ENCODE data around the gene ANKS1B. TPM values are rescaled to one million over a fixed set of nuclear protein-coding genes. Genes with fewer than 3 reads are reported as not detected.

The ANKS1B gene
- total and polyA plus RNA-seq, 2 of the 4 experiments (the other 2 are of a cell fraction): 0.17 to 0.18 TPM

- Histone ChIP-seq H3K27me3 (ENCODE audit: control insufficient read depth, insufficient read depth, low read length) (no peaks in the 10 kb centered on the region), H2AK5ac (ENCODE audit: low read depth, low read length) (no peak overlapping the region), H3K27ac (ENCODE audit: insufficient read depth, low read length) (no peak overlapping the region), H3K9me3 (ENCODE audit: control insufficient read depth, insufficient read depth, low read length) (peaks cover 7% of the 10 kb centered on the region), H3K4ac (ENCODE audit: low read depth, low read length) (no peak overlapping the region), H3K14ac (replicated peaks; ENCODE audit: low read depth, low read length) (no peak overlapping the region), H3K36me3 (ENCODE audit: control insufficient read depth, insufficient read depth, low read length) (no peaks in the 10 kb centered on the region), H2BK5ac (ENCODE audit: low read depth, low read length, poor library complexity, severe bottlenecking) (no peak overlapping the region), H4K91ac (ENCODE audit: insufficient read depth, low read depth, low read length) (no peak overlapping the region), H3K23ac (ENCODE audit: low read depth, low read length) (no peak overlapping the region), H3K56ac (ENCODE audit: extremely low read depth, insufficient read depth, low read length) (no peak overlapping the region), H4K8ac (ENCODE audit: low read depth in 2 of 2, low read length in 2 of 2) (no peak overlapping the region), H3K4me1 (ENCODE audit: control insufficient read depth, insufficient read depth, low read length) (no peaks in the 10 kb centered on the region), H2BK120ac (ENCODE audit: low read depth, low read length) (no peak overlapping the region), H2BK15ac (ENCODE audit: low read depth, low read length) (no peak overlapping the region), H3K4me2 (ENCODE audit: low read depth, low read length) (no peak overlapping the region), H3K79me1 (ENCODE audit: low read depth in 1 of 2, low read length in 2 of 2) (no peaks in the 10 kb centered on the region), H2AFZ (replicated peaks; ENCODE audit: low read length, poor library complexity) (no peak overlapping the region), H4K20me1 (ENCODE audit: insufficient read depth, low read length) (no peaks in the 10 kb centered on the region), H3K9ac (ENCODE audit: low read depth, low read length) (no peak overlapping the region), H3K18ac (ENCODE audit: low read depth, low read length) (no peak overlapping the region), H2BK20ac (ENCODE audit: low read depth, low read length) (no peak overlapping the region), H3K9me1 (ENCODE audit: insufficient read depth, low read length) (no peaks in the 10 kb centered on the region), H3K4me3 (ENCODE audit: insufficient read depth, low read depth, low read length) (no peak overlapping the region), H2AK9ac (replicated peaks; ENCODE audit: low read depth, low read length, poor library complexity) (no peak overlapping the region), H4K5ac (ENCODE audit: low read depth, low read length) (no peak overlapping the region)
- ChIA-PET CTCF (no interaction called here), POLR2A (ENCODE audit: unreplicated experiment) (no interaction called here)
- no CpG with 5 or more reads among the region's 3 CpGs for WGBS, 2 experiments (ENCODE audit: extremely low coverage in 2 of 2, insufficient read length in 1 of 2)
- in situ Hi-C loops (cut with MboI; ENCODE audit: low sequenced_read_pairs): no loop called here
- BruUV-seq (replicated peaks): no TSS peak
- no peak for TF ChIP-seq POLR2A (IDR thresholded peaks at IDR 0.05; ENCODE audit: low read depth, low read length)
- TF ChIP-seq BHLHE40 (IDR thresholded peaks at IDR 0.05; ENCODE audit: low read depth, low read length): no peak
- no peak for TF ChIP-seq SMC3 (IDR thresholded peaks at IDR 0.05; ENCODE audit: low read depth, low read length)
- no peak for TF ChIP-seq ELK1 (IDR thresholded peaks at IDR 0.05; ENCODE audit: borderline replicate concordance, low read depth, low read length)
- TF ChIP-seq FOS (IDR thresholded peaks at IDR 0.05; ENCODE audit: low read depth, low read length): no peak
- no peak for TF ChIP-seq RCOR1 (IDR thresholded peaks at IDR 0.05; ENCODE audit: insufficient replicate concordance, low read length)
- TF ChIP-seq RAD21 (IDR thresholded peaks at IDR 0.05; ENCODE audit: low read length): no peak
- no peak for TF ChIP-seq CHD1 (IDR thresholded peaks at IDR 0.05; ENCODE audit: low read depth, low read length)
- no peak for TF ChIP-seq MXI1 (IDR thresholded peaks at IDR 0.05; ENCODE audit: borderline replicate concordance, low read depth, low read length)
- no peak for TF ChIP-seq RFX5 (IDR thresholded peaks at IDR 0.05; ENCODE audit: low read depth, low read length)
- TF ChIP-seq MAFK (IDR thresholded peaks at IDR 0.05; ENCODE audit: low read depth, low read length): no peak
- no peak for TF ChIP-seq USF2 (IDR thresholded peaks at IDR 0.05; ENCODE audit: low read depth, low read length)
- no peak for TF ChIP-seq CEBPB (IDR thresholded peaks at IDR 0.05; ENCODE audit: low read depth, low read length)
- TF ChIP-seq NFE2L2 (IDR thresholded peaks at IDR 0.05; ENCODE audit: low read depth, low read length): no peak
- TF ChIP-seq CTCF (conservative IDR thresholded peaks at IDR 0.05; ENCODE audit: low read depth, low read length): no peak
- intact Hi-C loops (cut with micrococcal nuclease): no loop called here
- DNase-seq (no peak), ATAC-seq (ENCODE audit: low read depth) (no peak)
- dilution Hi-C loops (cut with HindIII; ENCODE audit: low sequenced_read_pairs, unreplicated experiment): no loop called here
Observed at GRCh38 chr12:99418379-99418778, 566.4 kb downstream of the ANKS1B start.

All from IMR-90 (cell line).